B cell (primary cell): ENCODE data around the gene NF2. TPM values are rescaled to one million over a fixed set of nuclear protein-coding genes. Genes with fewer than 3 reads are reported as not detected.

Source experiments
- ATAC-seq: fragments of 200-7000 bp; cut with Tn5 transposase; one replicate; pipeline ENCODE4 v1.10.0; 2021; ENCODE audit warnings: low read depth, mild to moderate bottlenecking, moderate number of reproducible peaks, moderate library complexity
- CTCF ChIA-PET: fragments of 350-600 bp; sonication (Branson Sonifier 250); formaldehyde crosslinking; loops from one replicate; lab custom pipeline; 2021; ENCODE audit warnings: antibody characterized with exemption, inconsistent platforms; lab: Charles Lee
- POLR2A ChIA-PET: fragments of 350-600 bp; sonication (Branson Sonifier 250); formaldehyde crosslinking; loops from one replicate; lab custom pipeline; 2021; ENCODE audit warnings: antibody characterized with exemption; lab: Charles Lee
- DNase-seq: peaks from one replicate; pipeline ENCODE4 v3.0.0; 2013
- H2AFZ ChIP-seq: 2 replicates; pipeline ENCODE4 v1.6.1; 2012; ENCODE audit warnings: mild to moderate bottlenecking, low read depth, low read length; ENCODE audit not compliant: insufficient read depth, poor library complexity, severe bottlenecking
- H3K27ac ChIP-seq, 2 donors: 1 replicate in 1 of 2; 2 replicates in 1 of 2; pipeline ENCODE4 v1.5.1; 2012 to 2013; ENCODE audit warnings: low read length in 2 of 2, mild to moderate bottlenecking in 2 of 2, moderate library complexity in 1 of 2
- H3K27me3 ChIP-seq, 4 experiments: fragments of 200-600 bp in 1 of 4; sonication (generic) in 1 of 4; replicated peaks in 1 of 4; 1 replicate in 2 of 4; 2 replicates in 2 of 4; pipeline versions ENCODE4 v1.6.1 to v1.7.0; 2013 to 2016; ENCODE audit warnings: low read length in 3 of 4, mild to moderate bottlenecking in 2 of 4, mixed read lengths in 1 of 4, moderate library complexity in 1 of 4; ENCODE audit not compliant: insufficient read depth in 4 of 4, control insufficient read depth in 3 of 4; ENCODE audit errors: control extremely low read depth in 1 of 4
- H3K36me3 ChIP-seq, 2 experiments: replicated peaks in 1 of 2; 1 replicate in 1 of 2; 2 replicates in 1 of 2; pipeline versions ENCODE4 v1.6.1 to v1.7.1; 2013; ENCODE audit warnings: low read length in 1 of 2; ENCODE audit not compliant: insufficient read depth in 2 of 2, control insufficient read depth in 1 of 2; ENCODE audit errors: control extremely low read depth in 1 of 2, extremely low read depth in 1 of 2
- H3K4me1 ChIP-seq, 2 donors: fragments of 200-600 bp in 1 of 2; sonication (generic) in 1 of 2; 1 replicate in 1 of 2; 2 replicates in 1 of 2; pipeline versions ENCODE4 v1.5.1 to v1.6.1; 2013 to 2017; ENCODE audit warnings: low read length in 2 of 2; ENCODE audit not compliant: control insufficient read depth in 2 of 2, insufficient read depth in 2 of 2
- H3K4me2 ChIP-seq: replicated peaks from 2 replicates; pipeline ENCODE3; 2012; ENCODE audit warnings: mild to moderate bottlenecking, low read depth, low read length; ENCODE audit not compliant: poor library complexity, severe bottlenecking
- H3K4me3 ChIP-seq, 5 experiments: fragments of 200-600 bp in 1 of 5; sonication (generic) in 1 of 5; 1 replicate in 3 of 5; 2 replicates in 2 of 5; pipeline versions ENCODE4 v1.5.1 to v1.7.0; 2011 to 2016; ENCODE audit warnings: low read length in 4 of 5, mild to moderate bottlenecking in 4 of 5, low read depth in 2 of 5, control low read depth in 1 of 5, moderate library complexity in 1 of 5; ENCODE audit not compliant: insufficient read depth in 1 of 5; ENCODE audit errors: control extremely low read depth in 1 of 5, extremely low read depth in 1 of 5
- H3K79me2 ChIP-seq: fragments of 200-600 bp; sonication (generic); one replicate; pipeline ENCODE4 v1.6.0; 2016; ENCODE audit warnings: low read length; ENCODE audit not compliant: control insufficient read depth, insufficient read depth
- H3K9ac ChIP-seq: fragments of 200-600 bp; sonication (generic); 2 replicates; pipeline ENCODE4 v1.6.1; 2017; ENCODE audit warnings: mild to moderate bottlenecking, low read length, moderate library complexity
- H3K9me3 ChIP-seq, 3 donors: one replicate each; pipeline versions ENCODE4 v1.6.1 to v1.7.1; 2013; ENCODE audit warnings: low read length in 2 of 3; ENCODE audit not compliant: control insufficient read depth in 2 of 3, insufficient read depth in 1 of 3; ENCODE audit errors: control extremely low read depth in 1 of 3
- H4K20me1 ChIP-seq: 2 replicates; pipeline ENCODE4 v1.6.0; 2012; ENCODE audit warnings: mild to moderate bottlenecking, low read length; ENCODE audit not compliant: insufficient read depth, control insufficient read depth, poor library complexity, severe bottlenecking
- H3K27ac Mint-ChIP-seq: one replicate; pipeline ENCODE4 v1.8.0; 2021; ENCODE audit warnings: mixed read lengths
- H3K27me3 Mint-ChIP-seq: one replicate; pipeline ENCODE4 v1.8.0; 2021; ENCODE audit warnings: mixed read lengths
- H3K4me1 Mint-ChIP-seq: one replicate; pipeline ENCODE4 v1.8.0; 2021; ENCODE audit warnings: mixed read lengths
- H3K4me3 Mint-ChIP-seq: one replicate; pipeline ENCODE4 v1.8.0; 2021; ENCODE audit warnings: mixed read lengths
- H3K9me3 Mint-ChIP-seq: one replicate; pipeline ENCODE4 v1.8.0; 2022; ENCODE audit warnings: mixed read lengths; ENCODE audit not compliant: insufficient read depth
- CTCF ChIP-seq: fragments of 200-600 bp; IDR thresholded peaks from one replicate; pipeline ENCODE4 v1.8.0; 2022; ENCODE audit warnings: antibody characterized with exemption, mild to moderate bottlenecking
- EZH2 ChIP-seq: IDR thresholded peaks from 2 replicates; pipeline ENCODE4 v1.6.1; 2012; ENCODE audit warnings: borderline replicate concordance, low read depth, mild to moderate bottlenecking, moderate library complexity, low read length; ENCODE audit not compliant: insufficient read depth, poor library complexity, severe bottlenecking
- WGBS: methylation state at CpG from one replicate; pipeline ENCODE4 v1.1.5; 2013; ENCODE audit warnings: missing lambda C conversion rate; ENCODE audit not compliant: insufficient coverage; 5-methylcytosine and 5-hydroxymethylcytosine counted together
- intact Hi-C: fragments of 100-400 bp; cut with micrococcal nuclease; formaldehyde crosslinking; loops from one replicate; pipeline ENCODE4 v1.10.0; 2022
- polyA plus RNA-seq: library from polyadenylated mRNA; depleted of rRNA; stranded (reverse); fragments of >200 nt; gene quantifications from 2 replicates; pipeline ENCODE4 v1.2.3, GENCODE V29; 2012
- total RNA-seq, 2 donors: library from RNA; stranded (reverse); fragments of 120-200 nt in 1 of 2; gene quantifications; 1 replicate in 1 of 2; 2 replicates in 1 of 2; pipeline versions ENCODE4 v1.2.3 to v1.2.4, GENCODE V29; 2013 to 2022

The NF2 gene
- total and polyA plus RNA-seq, 2 donors (not counting 1 experiment from before 2014, with no cell fraction given): 9.4 to 26.6 TPM

GRCh38 chr22:29739346-29739875 lies 136.0 kb downstream of the NF2 start:
- Histone ChIP-seq H3K9me3 (peaks cover 0 to 3% (median 0%) of the 10 kb centered on the region in 3 donors), H3K36me3 (peaks cover 0 to 20% of the 10 kb centered on the region in 2 experiments), H3K4me1 (no peaks in the 10 kb centered on the region), H3K9ac (no peak overlapping the region), H3K27ac (no peak overlapping the region), H3K27me3 (no peaks in the 10 kb centered on the region), H4K20me1 (no peaks in the 10 kb centered on the region), H3K4me2 (no peak overlapping the region), H2AFZ (no peak overlapping the region), H3K79me2 (no peaks in the 10 kb centered on the region), H3K4me3 (no peak overlapping the region)
- 95% methylated on average over 17 of the region's 17 CpGs for WGBS
- Mint-ChIP-seq H3K4me1 (no peaks in the 10 kb centered on the region), H3K4me3 (no peak overlapping the region), H3K27me3 (no peaks in the 10 kb centered on the region), H3K27ac (no peak overlapping the region), H3K9me3 (no peaks in the 10 kb centered on the region)
- TF ChIP-seq CTCF: no peak
- TF ChIP-seq EZH2: no peak
- ChIA-PET CTCF (no interaction called here), POLR2A (no interaction called here)
- intact Hi-C loops: no loop called here
- ATAC-seq (no peak), DNase-seq (no peak)

- no peak overlapping the region for H3K4me3 ChIP-seq
- WGBS: 100% methylated on average over 3 of the region's 5 CpGs
- no peaks in the 10 kb centered on the region for H4K20me1 ChIP-seq
- ChIA-PET POLR2A (no interaction called here), CTCF (no interaction called here)
- no peak overlapping the region for H3K27ac ChIP-seq
- ATAC-seq (no peak), DNase-seq (no peak)
- intact Hi-C loops: no loop called here
- no peaks in the 10 kb centered on the region for H3K27me3 ChIP-seq
- H3K4me2 ChIP-seq: no peak overlapping the region
- no peaks in the 10 kb centered on the region for H3K4me1 ChIP-seq
- H3K36me3 ChIP-seq: peaks cover 0 to 27% of the 10 kb centered on the region in 2 experiments
- TF ChIP-seq CTCF (no peak), EZH2 (no peak)
- Mint-ChIP-seq H3K27ac (no peak overlapping the region), H3K4me3 (no peak overlapping the region), H3K9me3 (no peaks in the 10 kb centered on the region), H3K27me3 (no peaks in the 10 kb centered on the region), H3K4me1 (no peaks in the 10 kb centered on the region)
- H2AFZ ChIP-seq: no peak overlapping the region
- no peak overlapping the region for H3K9ac ChIP-seq
- H3K79me2 ChIP-seq: no peaks in the 10 kb centered on the region
- H3K9me3 ChIP-seq: peaks cover 0 to 3% (median 0%) of the 10 kb centered on the region in 3 donors
These were observed 136.8 kb downstream of the NF2 start for GRCh38 chr22:29740216-29740615.
